Calu3 (cell line): ENCODE results near the gene MAML3. TPM values are rescaled to one million over a fixed set of nuclear protein-coding genes. Genes with fewer than 3 reads are reported as not detected.
A peak's percentile ranks its signal among the peaks of the same experiment; 100 is the strongest.

Experiments used
- BruUV-seq: library from RNA; stranded (reverse); fragments of 400-500 nt; replicated peaks from 2 replicates; lab custom pipeline; 2021; lab: Mats Ljungman, UMichigan
- CTCF ChIA-PET: fragments of 300-600 bp; sonication (Branson Sonifier 250); formaldehyde crosslinking; loops from one replicate; lab custom pipeline; 2022; ENCODE audit warnings: antibody characterized with exemption; lab: Charles Lee
- DNase-seq: peaks from one replicate; pipeline ENCODE4 v3.0.0; 2022
- H3K27ac Mint-ChIP-seq: one replicate; pipeline ENCODE4 v1.8.0; 2022; ENCODE audit warnings: mixed read lengths; ENCODE audit not compliant: unreplicated experiment
- H3K27me3 Mint-ChIP-seq: one replicate; pipeline ENCODE4 v1.8.0; 2022; ENCODE audit warnings: mixed read lengths; ENCODE audit not compliant: unreplicated experiment
- H3K36me3 Mint-ChIP-seq: one replicate; pipeline ENCODE4 v1.8.0; 2022; ENCODE audit warnings: mild to moderate bottlenecking, moderate library complexity, mixed read lengths; ENCODE audit not compliant: insufficient read depth, unreplicated experiment
- H3K4me1 Mint-ChIP-seq: one replicate; pipeline ENCODE4 v1.8.0; 2022; ENCODE audit warnings: mild to moderate bottlenecking, low read depth, mixed read lengths; ENCODE audit not compliant: unreplicated experiment
- H3K4me3 Mint-ChIP-seq: one replicate; pipeline ENCODE4 v1.8.0; 2022; ENCODE audit warnings: mild to moderate bottlenecking, low read depth, moderate library complexity, mixed read lengths; ENCODE audit not compliant: unreplicated experiment
- H3K9me3 Mint-ChIP-seq: one replicate; pipeline ENCODE4 v1.8.0; 2022; ENCODE audit warnings: low read depth, mixed read lengths; ENCODE audit not compliant: unreplicated experiment
- CTCF ChIP-seq: fragments of 200-600 bp; IDR thresholded peaks from one replicate; pipeline ENCODE4 v1.8.0; 2022; ENCODE audit warnings: antibody characterized with exemption; ENCODE audit not compliant: unreplicated experiment
- intact Hi-C: fragments of 100-400 bp; cut with micrococcal nuclease; formaldehyde crosslinking; loops from one replicate; pipeline ENCODE4 v1.10.0; 2022; ENCODE audit not compliant: unreplicated experiment
- total RNA-seq: library from RNA; stranded (reverse); gene quantifications from 2 replicates; pipeline ENCODE4 v1.2.3, GENCODE V29; 2022

Gene MAML3
- total RNA-seq, 1 experiment from 2014 or later: 4.0 TPM

GRCh38 chr4:139876337-139876941 is 277.5 kb downstream of the MAML3 start:
- Mint-ChIP-seq H3K27ac (no peak overlapping the region), H3K4me3 (no peak overlapping the region), H3K27me3 (no peaks in the 10 kb centered on the region), H3K4me1 (peaks cover 9% of the 10 kb centered on the region), H3K36me3 (no peaks in the 10 kb centered on the region), H3K9me3 (no peaks in the 10 kb centered on the region)
- no peak for DNase-seq
- BruUV-seq: no TSS peak
- TF ChIP-seq CTCF: no peak
- CTCF ChIA-PET: no interaction called here
- intact Hi-C loops: no loop called here

GRCh38 chr4:139875411-139875825 is 278.6 kb downstream of the MAML3 start:
- no peaks in the 10 kb centered on the region for H3K27me3 Mint-ChIP-seq
- no peak for TF ChIP-seq CTCF
- H3K36me3 Mint-ChIP-seq: no peaks in the 10 kb centered on the region
- H3K9me3 Mint-ChIP-seq: no peaks in the 10 kb centered on the region
- no peak overlapping the region for H3K27ac Mint-ChIP-seq
- peaks cover 9% of the 10 kb centered on the region for H3K4me1 Mint-ChIP-seq
- intact Hi-C loops: no loop called here
- no peak overlapping the region for H3K4me3 Mint-ChIP-seq
- DNase-seq: no peak
- no TSS peak for BruUV-seq
- CTCF ChIA-PET: no interaction called here

GRCh38 chr4:139873111-139873860 is 280.7 kb downstream of the MAML3 start:
- CTCF ChIA-PET: interaction anchor here (0.6 kb wide), 1 partner anchor 798 kb away, joined by 4 read pairs; no protein-coding TSS in a partner anchor
- BruUV-seq: no TSS peak
- H3K27ac Mint-ChIP-seq: no peak overlapping the region

GRCh38 chr4:139872274-139872673 is 281.7 kb downstream of the MAML3 start:
- no peaks in the 10 kb centered on the region for H3K36me3 Mint-ChIP-seq
- no peak overlapping the region for H3K4me3 Mint-ChIP-seq
- BruUV-seq: no TSS peak
- peak overlapping the region; percentile 11 for H3K27ac Mint-ChIP-seq
- CTCF ChIA-PET: no interaction called here
- no peak for TF ChIP-seq CTCF
- no peaks in the 10 kb centered on the region for H3K27me3 Mint-ChIP-seq
- intact Hi-C loops: no loop called here
- peak; percentile 4 for DNase-seq
- H3K4me1 Mint-ChIP-seq: peaks cover 9% of the 10 kb centered on the region
- no peaks in the 10 kb centered on the region for H3K9me3 Mint-ChIP-seq

More at GRCh38 chr4:139873111-139873860, 280.7 kb downstream of the MAML3 start:
- no peak for TF ChIP-seq CTCF
- H3K9me3 Mint-ChIP-seq: no peaks in the 10 kb centered on the region
- H3K27me3 Mint-ChIP-seq: no peaks in the 10 kb centered on the region
- intact Hi-C loops: no loop called here
- H3K4me3 Mint-ChIP-seq: no peak overlapping the region
- H3K4me1 Mint-ChIP-seq: peaks cover 9% of the 10 kb centered on the region
- DNase-seq: no peak
- H3K36me3 Mint-ChIP-seq: no peaks in the 10 kb centered on the region
